Measurements from ENCODE around the gene UGGT2.

DNA sequence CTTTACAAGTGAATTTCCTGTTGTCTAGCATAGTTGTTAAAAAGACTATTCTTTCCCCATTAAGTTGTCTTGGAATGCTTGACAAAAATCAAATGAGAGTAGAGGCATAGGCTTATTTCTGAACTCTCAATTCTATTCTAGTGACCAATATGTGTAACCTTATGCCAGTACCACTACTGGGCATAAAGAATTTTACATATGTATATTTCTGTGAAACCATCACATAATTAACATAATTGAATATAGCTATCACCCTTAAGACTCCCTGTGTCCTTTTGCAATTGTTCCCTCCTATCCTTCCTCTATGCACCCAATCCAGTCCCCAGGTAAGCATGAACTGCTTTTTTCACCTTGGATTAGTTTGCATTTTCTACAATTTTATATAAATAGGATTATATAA, 211.3 kb downstream of the UGGT2 start:
- TF ChIP-seq, protein P1, sequence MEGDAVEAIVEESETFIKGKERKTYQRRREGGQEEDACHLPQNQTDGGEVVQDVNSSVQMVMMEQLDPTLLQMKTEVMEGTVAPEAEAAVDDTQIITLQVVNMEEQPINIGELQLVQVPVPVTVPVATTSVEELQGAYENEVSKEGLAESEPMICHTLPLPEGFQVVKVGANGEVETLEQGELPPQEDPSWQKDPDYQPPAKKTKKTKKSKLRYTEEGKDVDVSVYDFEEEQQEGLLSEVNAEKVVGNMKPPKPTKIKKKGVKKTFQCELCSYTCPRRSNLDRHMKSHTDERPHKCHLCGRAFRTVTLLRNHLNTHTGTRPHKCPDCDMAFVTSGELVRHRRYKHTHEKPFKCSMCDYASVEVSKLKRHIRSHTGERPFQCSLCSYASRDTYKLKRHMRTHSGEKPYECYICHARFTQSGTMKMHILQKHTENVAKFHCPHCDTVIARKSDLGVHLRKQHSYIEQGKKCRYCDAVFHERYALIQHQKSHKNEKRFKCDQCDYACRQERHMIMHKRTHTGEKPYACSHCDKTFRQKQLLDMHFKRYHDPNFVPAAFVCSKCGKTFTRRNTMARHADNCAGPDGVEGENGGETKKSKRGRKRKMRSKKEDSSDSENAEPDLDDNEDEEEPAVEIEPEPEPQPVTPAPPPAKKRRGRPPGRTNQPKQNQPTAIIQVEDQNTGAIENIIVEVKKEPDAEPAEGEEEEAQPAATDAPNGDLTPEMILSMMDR (IDR thresholded peaks at IDR 0.05) = no peak
- TF ChIP-seq POLR2AphosphoS5 (IDR thresholded peaks at IDR 0.05) (no peak), EP300 (IDR thresholded peaks at IDR 0.05) (no peak)
